Uterus (tissue), 4 donors: ENCODE data around the gene POLQ. TPM values are rescaled to one million over a fixed set of nuclear protein-coding genes. Genes with fewer than 3 reads are reported as not detected.
"Not testable (repeated sequence)": the region's sequence is repeated elsewhere in the genome, so short reads cannot be mapped to it uniquely, and the experiment has no call there.

Source experiments
- DNase-seq, 2 donors: peaks; one replicate each; pipeline ENCODE4 v3.0.0-alpha.2; 2019 to 2020
- H3K27ac ChIP-seq, 2 donors: fragments of 200-600 bp; sonication (generic); 1 replicate in 1 of 2; 2 replicates in 1 of 2; pipeline ENCODE4 v1.5.1; 2016 to 2018
- H3K27me3 ChIP-seq, 2 donors: fragments of 200-600 bp; sonication (generic); one replicate each; pipeline ENCODE4 v1.5.1; 2018 to 2019; ENCODE audit warnings: control low read depth in 1 of 2
- H3K36me3 ChIP-seq, 2 donors: fragments of 200-600 bp; sonication (generic); one replicate each; pipeline ENCODE4 v1.5.1; 2019; ENCODE audit warnings: control low read depth in 1 of 2
- H3K4me1 ChIP-seq, 2 donors: fragments of 200-600 bp; sonication (generic); one replicate each; pipeline ENCODE4 v1.5.1; 2018 to 2019; ENCODE audit warnings: control low read depth in 1 of 2
- H3K4me3 ChIP-seq, 2 donors: fragments of 200-600 bp; sonication (generic); 1 replicate in 1 of 2; 2 replicates in 1 of 2; pipeline ENCODE4 v1.5.1; 2018 to 2019; ENCODE audit warnings: mild to moderate bottlenecking in 1 of 2
- H3K9me3 ChIP-seq, 2 donors: fragments of 200-600 bp; sonication (generic); one replicate each; pipeline ENCODE4 v1.5.1; 2019; ENCODE audit warnings: control low read depth in 1 of 2
- POLR2A ChIP-seq, 2 donors: fragments of 450-650 bp; IDR thresholded peaks; one replicate each; pipeline ENCODE4 v1.6.1; 2016; ENCODE audit warnings: antibody characterized with exemption in 2 of 2, mild to moderate bottlenecking in 1 of 2, moderate library complexity in 1 of 2
- intact Hi-C: fragments of 100-400 bp; cut with DNase I; formaldehyde crosslinking; loops from one replicate; pipeline ENCODE4 v1.15.1; 2023; ENCODE audit warnings: low total_unique reads
- total RNA-seq, 4 donors: library from RNA; depleted of rRNA in 3 of 4; stranded (reverse); fragments of >200 nt in 3 of 4; gene quantifications; one replicate each; pipeline versions ENCODE4 v1.1.0 to v1.2.4, GENCODE V29; 2014 to 2023
- TF ChIP-seq, protein P1 (sequence below), 4 experiments: fragments of 200-600 bp in 2 of 4; fragments of 450-650 bp in 2 of 4; sonication (generic) in 2 of 4; IDR thresholded peaks; one replicate each; pipeline ENCODE4 v1.5.1; 2016 to 2019; ENCODE audit warnings: antibody characterized with exemption in 4 of 4, mild to moderate bottlenecking in 2 of 4, moderate library complexity in 1 of 4
- donor health status: DM: yes; HTN: yes; CAD: no.

Gene POLQ
- total RNA-seq, 4 donors from 2014 or later: 0.26 to 5.8 (median 0.58) TPM; not detected in 1

DNA sequence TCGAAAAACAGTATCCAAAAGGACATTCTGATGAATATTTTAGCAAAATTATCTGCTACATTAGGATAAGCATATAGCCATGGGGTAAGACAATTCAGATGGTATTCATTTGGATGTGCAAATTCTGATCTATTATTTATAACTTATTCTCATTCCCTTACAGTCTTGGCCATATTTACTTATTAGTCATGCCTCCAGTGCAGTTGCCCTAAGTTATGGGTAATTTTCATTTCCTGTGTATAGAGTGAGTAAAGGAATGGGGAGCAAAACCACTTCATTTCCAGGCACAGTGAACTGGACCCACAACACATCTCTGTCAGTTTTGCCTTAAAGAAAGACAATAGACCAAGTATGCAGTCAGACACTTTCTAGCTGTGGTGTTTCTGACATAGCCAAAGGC lies 134.3 kb downstream of the POLQ start:
- no peak overlapping the region for H3K27ac ChIP-seq
- no peaks in the 10 kb centered on the region for H3K27me3 ChIP-seq
- H3K4me1 ChIP-seq: no peaks in the 10 kb centered on the region
- H3K4me3 ChIP-seq: no peak overlapping the region
- intact Hi-C loops: no loop called here
- no peak for DNase-seq
- no peaks in the 10 kb centered on the region for H3K9me3 ChIP-seq
- no peak for TF ChIP-seq POLR2A (IDR thresholded peaks at IDR 0.05)
- TF ChIP-seq, protein P1, sequence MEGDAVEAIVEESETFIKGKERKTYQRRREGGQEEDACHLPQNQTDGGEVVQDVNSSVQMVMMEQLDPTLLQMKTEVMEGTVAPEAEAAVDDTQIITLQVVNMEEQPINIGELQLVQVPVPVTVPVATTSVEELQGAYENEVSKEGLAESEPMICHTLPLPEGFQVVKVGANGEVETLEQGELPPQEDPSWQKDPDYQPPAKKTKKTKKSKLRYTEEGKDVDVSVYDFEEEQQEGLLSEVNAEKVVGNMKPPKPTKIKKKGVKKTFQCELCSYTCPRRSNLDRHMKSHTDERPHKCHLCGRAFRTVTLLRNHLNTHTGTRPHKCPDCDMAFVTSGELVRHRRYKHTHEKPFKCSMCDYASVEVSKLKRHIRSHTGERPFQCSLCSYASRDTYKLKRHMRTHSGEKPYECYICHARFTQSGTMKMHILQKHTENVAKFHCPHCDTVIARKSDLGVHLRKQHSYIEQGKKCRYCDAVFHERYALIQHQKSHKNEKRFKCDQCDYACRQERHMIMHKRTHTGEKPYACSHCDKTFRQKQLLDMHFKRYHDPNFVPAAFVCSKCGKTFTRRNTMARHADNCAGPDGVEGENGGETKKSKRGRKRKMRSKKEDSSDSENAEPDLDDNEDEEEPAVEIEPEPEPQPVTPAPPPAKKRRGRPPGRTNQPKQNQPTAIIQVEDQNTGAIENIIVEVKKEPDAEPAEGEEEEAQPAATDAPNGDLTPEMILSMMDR (IDR thresholded peaks at IDR 0.05): no peak
- H3K36me3 ChIP-seq: no peaks in the 10 kb centered on the region

DNA sequence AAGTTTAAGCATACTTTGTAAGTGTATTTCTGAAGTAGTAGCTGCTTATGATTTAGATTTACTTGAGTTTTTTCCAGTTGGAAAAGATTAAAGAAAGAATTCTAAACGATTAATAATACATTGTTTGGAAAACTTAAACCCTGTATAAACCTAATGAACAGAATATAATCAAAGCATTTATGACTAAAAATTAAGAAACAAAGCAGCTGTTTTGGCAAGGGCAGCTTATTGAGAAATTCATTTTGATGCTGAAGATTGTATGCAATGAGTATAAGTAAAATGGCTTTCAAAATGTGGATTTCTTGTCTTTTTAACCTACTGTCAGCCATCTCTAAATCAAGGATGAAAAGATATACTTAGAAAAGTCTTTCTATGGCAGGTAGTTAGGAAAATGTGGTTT lies 140.2 kb downstream of the POLQ start:
- Histone ChIP-seq H3K27me3 (no peaks in the 10 kb centered on the region), H3K4me3 (no peak overlapping the region), H3K9me3 (no peaks in the 10 kb centered on the region), H3K27ac (no peak overlapping the region), H3K36me3 (no peaks in the 10 kb centered on the region), H3K4me1 (no peaks in the 10 kb centered on the region)
- DNase-seq: no peak
- TF ChIP-seq, protein P1 (IDR thresholded peaks at IDR 0.05): no peak
- TF ChIP-seq POLR2A (IDR thresholded peaks at IDR 0.05): no peak
- intact Hi-C loops: no loop called here

DNA sequence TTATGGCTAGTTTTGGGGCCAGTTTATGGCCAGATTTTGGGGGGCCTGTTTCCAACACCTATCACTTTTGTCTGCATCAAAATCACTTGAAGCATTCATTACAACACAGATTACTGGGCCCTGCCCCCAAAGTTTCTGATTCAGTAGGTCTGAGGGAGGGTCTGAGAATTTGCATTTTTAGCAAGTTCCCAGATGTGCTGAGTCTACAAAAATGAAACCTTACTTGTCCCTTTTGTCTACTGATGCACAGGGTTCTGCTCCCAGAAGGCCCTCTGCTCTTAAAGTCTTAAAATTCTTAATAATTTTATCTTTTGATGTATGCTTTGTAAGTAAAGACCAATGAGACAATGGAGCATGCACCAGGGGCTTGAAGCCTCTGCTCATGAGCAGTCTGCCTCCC lies 146.0 kb downstream of the POLQ start:
- no peaks in the 10 kb centered on the region for H3K27me3 ChIP-seq
- no peak for TF ChIP-seq POLR2A (IDR thresholded peaks at IDR 0.05)
- TF ChIP-seq, protein P1 (IDR thresholded peaks at IDR 0.05): no peak

DNA sequence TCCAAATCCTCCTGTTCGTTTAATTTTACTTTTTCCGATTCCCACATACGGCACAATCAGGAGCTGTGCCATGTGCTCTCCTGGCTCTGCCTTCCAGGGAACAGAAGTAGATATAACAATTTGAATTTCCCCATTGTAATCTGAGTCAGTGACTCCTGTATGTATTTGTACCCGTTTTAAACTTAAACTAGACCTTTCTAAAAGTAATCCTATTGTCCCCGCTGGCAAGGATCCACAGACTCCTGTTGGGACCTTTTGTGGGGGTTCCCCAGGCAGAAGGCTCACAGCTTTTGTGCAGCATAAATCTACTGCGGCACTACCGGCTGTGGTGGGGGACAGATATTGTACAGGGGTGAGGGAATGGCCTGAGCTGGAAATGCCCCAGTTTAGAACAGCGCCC lies 147.7 kb downstream of the POLQ start:
- DNase-seq, H3K27me3 ChIP-seq, intact Hi-C loops, H3K4me3 ChIP-seq, H3K27ac ChIP-seq, H3K4me1 ChIP-seq, H3K36me3 ChIP-seq, H3K9me3 ChIP-seq: not testable (repeated sequence)

More for the DNA sequence above, 146.0 kb downstream of the POLQ start:
- Histone ChIP-seq H3K4me3 (no peak overlapping the region), H3K36me3 (no peaks in the 10 kb centered on the region), H3K4me1 (no peaks in the 10 kb centered on the region), H3K27ac (no peak overlapping the region), H3K9me3 (no peaks in the 10 kb centered on the region)
- no peak for DNase-seq
- intact Hi-C loops: no loop called here

DNA sequence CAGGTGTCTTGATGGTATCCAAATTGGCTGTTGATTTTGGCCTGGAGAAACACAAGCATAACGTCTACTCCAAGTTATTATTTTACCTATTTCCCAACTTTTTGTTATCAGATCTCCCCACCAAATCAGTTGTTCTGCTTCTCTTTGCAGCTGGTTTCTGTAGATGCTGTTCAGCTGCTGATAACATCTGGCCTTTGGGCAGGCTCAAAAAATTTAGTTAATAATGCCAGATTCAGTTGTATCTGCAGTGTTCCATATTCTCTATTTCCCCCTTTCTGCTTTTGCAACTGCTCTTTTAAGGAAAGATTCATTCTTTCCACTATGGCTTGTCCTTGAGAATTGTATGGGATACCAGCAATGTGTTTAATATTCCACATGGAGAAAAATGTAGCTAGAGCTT lies 149.8 kb downstream of the POLQ start:
- H3K4me3 ChIP-seq, H3K27ac ChIP-seq, H3K4me1 ChIP-seq, DNase-seq, H3K27me3 ChIP-seq, intact Hi-C loops, H3K9me3 ChIP-seq, H3K36me3 ChIP-seq: not testable (repeated sequence)

DNA sequence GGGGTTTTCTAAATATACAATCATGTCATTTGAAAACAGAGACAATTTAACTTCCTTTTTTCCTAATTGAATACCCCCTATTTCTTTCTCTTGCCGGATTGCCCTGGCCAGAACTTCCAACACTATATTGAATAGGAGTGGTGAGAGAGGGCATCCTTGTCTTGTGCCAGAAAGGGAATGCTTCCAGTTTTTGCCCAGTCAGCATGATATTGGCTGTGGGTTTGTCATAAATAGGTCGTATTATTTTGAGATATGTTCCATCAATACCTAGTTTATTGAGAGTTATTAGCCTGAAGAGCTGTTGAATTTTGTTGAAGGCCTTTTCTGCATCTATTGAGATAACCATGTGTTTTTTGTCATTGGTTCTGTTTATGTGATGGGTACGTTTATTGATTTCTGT lies 157.5 kb downstream of the POLQ start:
- intact Hi-C loops, DNase-seq, H3K4me3 ChIP-seq, H3K9me3 ChIP-seq, H3K27ac ChIP-seq, H3K4me1 ChIP-seq, H3K36me3 ChIP-seq, H3K27me3 ChIP-seq: not testable (repeated sequence)

Other genes with a start within 250 kb of the POLQ start
- gene ARGFX, start 22.0 kb upstream of the POLQ start, total RNA-seq: not detected
- under 1 TPM in 2 of 4 donors, not detected in 2; 0.06 to 0.21 TPM for gene FBXO40, start 47.4 kb upstream of the POLQ start, total RNA-seq
- gene HCLS1, start 114.9 kb upstream of the POLQ start, total RNA-seq: 10 to 100 TPM; 12.2 to 28.8 (median 16.9) TPM
- 10 to 100 TPM; 32.6 to 78.3 (median 54.9) TPM for gene GOLGB1, start 203.8 kb upstream of the POLQ start, total RNA-seq